Endothelial cell of umbilical vein (primary cell): ENCODE data around the gene USP28.

Source experiments
- EZH2 ChIP-seq: IDR thresholded peaks from 2 replicates; pipeline ENCODE4 v1.6.1; 2012; ENCODE audit warnings: borderline replicate concordance, low read depth, mild to moderate bottlenecking, moderate library complexity, low read length, inconsistent platforms; ENCODE audit not compliant: severe bottlenecking
- JUN ChIP-seq: IDR thresholded peaks from 2 replicates; pipeline ENCODE4 v1.6.1; 2011; ENCODE audit warnings: borderline replicate concordance, low read depth; ENCODE audit not compliant: insufficient read length, insufficient read depth
- MAX ChIP-seq: IDR thresholded peaks from 2 replicates; pipeline ENCODE4 v1.6.1; 2011; ENCODE audit not compliant: insufficient read depth, insufficient read length
- MYC ChIP-seq: IDR thresholded peaks from one replicate; pipeline ENCODE4 v1.6.1; 2011; ENCODE audit warnings: mild to moderate bottlenecking, low read depth, low read length
- POLR2A ChIP-seq: IDR thresholded peaks from 2 replicates; pipeline ENCODE4 v1.6.1; 2012; ENCODE audit warnings: low read depth, mild to moderate bottlenecking, control low read depth, low read length
- POLR2AphosphoS5 ChIP-seq: IDR thresholded peaks from 2 replicates; pipeline ENCODE4 v1.6.1; 2012; ENCODE audit warnings: low read depth, mild to moderate bottlenecking, control low read depth, low read length, moderate library complexity; ENCODE audit not compliant: insufficient read depth
- TF ChIP-seq, protein P1 (sequence below), 2 donors: IDR thresholded peaks; 1 replicate in 1 of 2; 2 replicates in 1 of 2; pipeline ENCODE4 v1.5.1; 2011; ENCODE audit warnings: low read length in 2 of 2, mild to moderate bottlenecking in 2 of 2, moderate library complexity in 2 of 2, control low read depth in 1 of 2, inconsistent platforms in 1 of 2, low read depth in 1 of 2; ENCODE audit not compliant: insufficient read depth in 1 of 2; ENCODE audit errors: extremely low read depth in 1 of 2

DNA sequence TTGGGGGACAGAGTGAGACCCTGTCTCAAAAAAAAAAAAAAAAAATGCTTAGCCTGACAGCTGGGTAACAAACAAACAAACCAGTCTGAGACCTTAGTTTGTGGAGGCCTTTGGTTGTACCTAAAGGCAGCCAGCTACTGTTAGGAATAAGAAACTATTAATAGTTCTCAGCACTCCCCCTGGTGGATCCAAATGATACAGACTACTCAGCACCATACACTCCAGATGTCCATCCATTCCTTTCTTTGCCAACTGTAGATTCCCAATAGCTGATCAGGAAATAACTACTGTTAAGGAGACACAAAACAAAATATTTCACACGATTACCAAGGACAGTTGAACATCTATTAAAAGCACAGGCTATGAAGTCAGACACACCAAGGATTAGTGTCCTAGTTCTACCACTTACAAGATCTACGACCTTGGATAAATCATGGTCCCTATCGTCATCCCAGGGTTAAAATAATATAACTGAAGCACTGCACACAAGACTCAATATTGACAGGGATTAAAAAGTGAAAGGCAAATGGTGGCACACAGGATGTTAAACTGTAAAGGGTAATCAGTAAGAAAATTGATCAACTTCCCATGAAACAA lies 78.6 kb downstream of the USP28 start:
- TF ChIP-seq, protein P1, sequence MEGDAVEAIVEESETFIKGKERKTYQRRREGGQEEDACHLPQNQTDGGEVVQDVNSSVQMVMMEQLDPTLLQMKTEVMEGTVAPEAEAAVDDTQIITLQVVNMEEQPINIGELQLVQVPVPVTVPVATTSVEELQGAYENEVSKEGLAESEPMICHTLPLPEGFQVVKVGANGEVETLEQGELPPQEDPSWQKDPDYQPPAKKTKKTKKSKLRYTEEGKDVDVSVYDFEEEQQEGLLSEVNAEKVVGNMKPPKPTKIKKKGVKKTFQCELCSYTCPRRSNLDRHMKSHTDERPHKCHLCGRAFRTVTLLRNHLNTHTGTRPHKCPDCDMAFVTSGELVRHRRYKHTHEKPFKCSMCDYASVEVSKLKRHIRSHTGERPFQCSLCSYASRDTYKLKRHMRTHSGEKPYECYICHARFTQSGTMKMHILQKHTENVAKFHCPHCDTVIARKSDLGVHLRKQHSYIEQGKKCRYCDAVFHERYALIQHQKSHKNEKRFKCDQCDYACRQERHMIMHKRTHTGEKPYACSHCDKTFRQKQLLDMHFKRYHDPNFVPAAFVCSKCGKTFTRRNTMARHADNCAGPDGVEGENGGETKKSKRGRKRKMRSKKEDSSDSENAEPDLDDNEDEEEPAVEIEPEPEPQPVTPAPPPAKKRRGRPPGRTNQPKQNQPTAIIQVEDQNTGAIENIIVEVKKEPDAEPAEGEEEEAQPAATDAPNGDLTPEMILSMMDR (IDR thresholded peaks at IDR 0.05; ENCODE audit: extremely low read depth in 1 of 2, insufficient read depth in 1 of 2, low read depth in 1 of 2, low read length in 2 of 2) = peak; percentile 45 to 62
- TF ChIP-seq POLR2A (no peak), MAX (no peak), MYC (no peak), JUN (no peak), EZH2 (no peak), POLR2AphosphoS5 (no peak)
